Naive B cell (primary cell): ENCODE measurements around the gene ACOD1. TPM values are rescaled to one million over a fixed set of nuclear protein-coding genes. Genes with fewer than 3 reads are reported as not detected.
A peak's percentile ranks its signal among the peaks of the same experiment; 100 is the strongest.

Experiments
- ATAC-seq, 2 donors: fragments of 150-1000 bp; cut with Tn5 transposase; 2 replicates each; pipeline ENCODE4 v1.10.0; 2021; ENCODE audit warnings: low read depth in 2 of 2, mild to moderate bottlenecking in 2 of 2, moderate library complexity in 2 of 2
- DNase-seq: peaks from one replicate; pipeline ENCODE4 v3.0.0; 2022
- H3K27ac Mint-ChIP-seq, 6 donors: one replicate each; pipeline ENCODE4 v1.8.0; 2020 to 2022; ENCODE audit warnings: mild to moderate bottlenecking in 6 of 6, mixed read lengths in 6 of 6, moderate library complexity in 5 of 6, inconsistent platforms in 2 of 6
- H3K27me3 Mint-ChIP-seq, 3 donors: one replicate each; pipeline ENCODE4 v1.8.0; 2021 to 2022; ENCODE audit warnings: mixed read lengths in 3 of 3, mild to moderate bottlenecking in 1 of 3
- H3K36me3 Mint-ChIP-seq, 2 donors: one replicate each; pipeline ENCODE4 v1.8.0; 2020 to 2022; ENCODE audit warnings: mixed read lengths in 2 of 2, inconsistent platforms in 1 of 2, mild to moderate bottlenecking in 1 of 2
- H3K4me1 Mint-ChIP-seq, 3 donors: one replicate each; pipeline ENCODE4 v1.8.0; 2020 to 2022; ENCODE audit warnings: mixed read lengths in 3 of 3, inconsistent platforms in 1 of 3, mild to moderate bottlenecking in 1 of 3, moderate library complexity in 1 of 3
- H3K4me3 Mint-ChIP-seq, 8 donors: one replicate each; pipeline ENCODE4 v1.8.0; 2020 to 2022; ENCODE audit warnings: mild to moderate bottlenecking in 8 of 8, mixed read lengths in 8 of 8, moderate library complexity in 8 of 8, inconsistent platforms in 2 of 8
- H3K9me3 Mint-ChIP-seq, 7 donors: one replicate each; pipeline ENCODE4 v1.8.0; 2020 to 2022; ENCODE audit warnings: mixed read lengths in 7 of 7, mild to moderate bottlenecking in 5 of 7, inconsistent platforms in 2 of 7, moderate library complexity in 1 of 7
- polyA plus RNA-seq, 6 donors: library from polyadenylated mRNA; unstranded; fragments of 300-500 nt; fragmentation: Illumina TruSeq; gene quantifications; one replicate each; pipeline ENCODE4 v1.2.3, GENCODE V29; 2021; ENCODE audit warnings: low read depth in 6 of 6

The ACOD1 gene
- polyA plus RNA-seq, 6 donors from 2014 or later, result not detected

DNA sequence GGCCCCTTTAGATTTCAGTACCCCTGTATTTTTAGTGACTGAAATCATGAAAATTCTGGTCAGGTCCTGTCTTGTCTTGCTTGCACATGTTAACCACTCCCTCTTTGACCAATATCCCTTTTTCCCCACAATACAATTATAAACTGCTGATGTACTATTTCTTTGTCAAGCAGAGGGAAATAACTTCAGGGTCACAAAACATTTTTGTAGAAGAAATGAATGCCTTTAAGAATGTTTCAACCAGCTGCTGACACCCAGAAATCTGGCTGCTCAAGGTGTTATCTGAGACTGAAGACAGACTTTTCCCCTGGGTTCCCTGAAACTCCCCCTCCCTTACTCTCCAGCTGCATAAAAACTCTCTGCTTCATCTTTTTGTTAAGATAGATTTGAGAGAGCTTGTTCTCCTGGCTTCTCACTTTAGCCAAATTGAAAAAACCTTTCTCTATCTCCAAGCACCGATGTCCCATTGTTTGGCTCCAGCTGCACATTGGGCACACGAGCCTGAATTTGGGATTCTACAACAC is 18.4 kb upstream of the ACOD1 start:
- Mint-ChIP-seq H3K27ac (no peak overlapping the region), H3K4me3 (no peak overlapping the region), H3K4me1 (no peaks in the 10 kb centered on the region), H3K9me3 (peaks cover 0 to 13% (median 0%) of the 10 kb centered on the region in 7 donors), H3K36me3 (no peaks in the 10 kb centered on the region), H3K27me3 (no peaks in the 10 kb centered on the region)
- ATAC-seq, result no peak
- DNase-seq, result no peak

- H3K4me3 Mint-ChIP-seq, result no peak overlapping the region
- ATAC-seq, result no peak
- H3K4me1 Mint-ChIP-seq, result no peaks in the 10 kb centered on the region
Observed at GRCh38 chr13:76932076-76932475, 16.2 kb upstream of the ACOD1 start.

DNA sequence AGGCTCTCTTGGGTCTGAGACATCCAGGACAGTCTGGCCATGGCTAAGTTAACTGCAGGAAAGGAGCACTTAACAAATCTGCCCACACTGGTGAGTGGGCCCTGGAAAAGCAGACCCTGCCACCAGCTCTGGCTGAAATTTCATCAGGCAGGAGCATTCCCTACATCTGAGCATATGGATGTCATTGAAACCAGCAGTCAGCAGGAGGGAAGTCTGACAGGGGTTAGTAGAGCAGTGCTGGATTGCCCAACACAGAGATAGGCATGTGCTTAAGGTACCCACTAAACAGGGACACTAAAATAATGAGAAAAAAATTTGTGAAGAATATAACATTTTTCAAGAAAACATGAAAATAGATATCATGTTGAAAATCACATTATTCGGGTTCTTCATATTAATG is 13.6 kb upstream of the ACOD1 start:
- H3K27ac Mint-ChIP-seq, result no peak overlapping the region

More at GRCh38 chr13:76932076-76932475, 16.2 kb upstream of the ACOD1 start:
- no peak for DNase-seq
- no peak overlapping the region for H3K27ac Mint-ChIP-seq
- no peaks in the 10 kb centered on the region for H3K27me3 Mint-ChIP-seq
- H3K36me3 Mint-ChIP-seq, result no peaks in the 10 kb centered on the region
- H3K9me3 Mint-ChIP-seq, result peaks cover 0 to 13% (median 5%) of the 10 kb centered on the region in 7 donors

GRCh38 chr13:76936763-76937162 is 11.5 kb upstream of the ACOD1 start:
- no peaks in the 10 kb centered on the region for H3K36me3 Mint-ChIP-seq
- no peaks in the 10 kb centered on the region for H3K4me1 Mint-ChIP-seq
- DNase-seq (no peak), ATAC-seq (no peak)
- no peak overlapping the region for H3K4me3 Mint-ChIP-seq
- H3K9me3 Mint-ChIP-seq, result peaks cover 0 to 5% (median 0%) of the 10 kb centered on the region in 7 donors
- H3K27me3 Mint-ChIP-seq, result peaks cover 0 to 8% (median 0%) of the 10 kb centered on the region in 3 donors
- no peak overlapping the region for H3K27ac Mint-ChIP-seq

More for the DNA sequence above, 13.6 kb upstream of the ACOD1 start:
- Mint-ChIP-seq H3K4me1 (no peaks in the 10 kb centered on the region), H3K4me3 (no peak overlapping the region), H3K36me3 (no peaks in the 10 kb centered on the region), H3K9me3 (peaks cover 0 to 13% (median 5%) of the 10 kb centered on the region in 7 donors), H3K27me3 (peaks cover 0 to under 1% (median 0%) of the 10 kb centered on the region in 3 donors)
- ATAC-seq (no peak), DNase-seq (no peak)

- no peak for DNase-seq
- H3K36me3 Mint-ChIP-seq, result no peaks in the 10 kb centered on the region
- no peak overlapping the region for H3K4me3 Mint-ChIP-seq
- peaks cover 0 to 8% (median 0%) of the 10 kb centered on the region in 3 donors for H3K27me3 Mint-ChIP-seq
- ATAC-seq, result no peak
- no peaks in the 10 kb centered on the region for H3K4me1 Mint-ChIP-seq
- no peak overlapping the region for H3K27ac Mint-ChIP-seq
- H3K9me3 Mint-ChIP-seq, result peaks cover 0 to 5% (median 0%) of the 10 kb centered on the region in 7 donors
Observed at GRCh38 chr13:76937281-76937820, 11.0 kb upstream of the ACOD1 start.

DNA sequence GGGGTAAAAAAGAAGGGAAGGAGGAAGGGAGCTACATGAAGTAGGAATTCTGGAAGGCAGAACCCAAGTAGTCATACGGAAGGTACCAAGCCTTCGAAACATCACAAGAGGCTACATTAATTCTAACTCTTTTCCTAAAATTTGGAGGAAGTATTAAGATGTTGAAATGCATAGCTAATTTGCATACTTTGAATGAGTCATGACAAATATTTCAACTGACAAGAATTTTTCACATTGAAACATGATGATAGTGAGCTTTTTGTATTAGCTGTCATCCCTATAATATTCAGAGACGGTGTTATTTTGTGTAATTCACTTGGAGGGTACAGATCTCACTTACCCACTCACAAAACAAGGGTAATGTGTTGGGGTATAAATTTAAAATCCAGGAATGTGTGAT is 9.1 kb upstream of the ACOD1 start:
- ATAC-seq, result no peak
- no peak overlapping the region for H3K27ac Mint-ChIP-seq
- H3K4me1 Mint-ChIP-seq, result no peaks in the 10 kb centered on the region
- H3K36me3 Mint-ChIP-seq, result no peaks in the 10 kb centered on the region
- no peak for DNase-seq
- peaks cover 0 to 5% (median 0%) of the 10 kb centered on the region in 7 donors for H3K9me3 Mint-ChIP-seq
- H3K27me3 Mint-ChIP-seq, result peaks cover 0 to 8% (median 0%) of the 10 kb centered on the region in 3 donors
- H3K4me3 Mint-ChIP-seq, result no peak overlapping the region

DNA sequence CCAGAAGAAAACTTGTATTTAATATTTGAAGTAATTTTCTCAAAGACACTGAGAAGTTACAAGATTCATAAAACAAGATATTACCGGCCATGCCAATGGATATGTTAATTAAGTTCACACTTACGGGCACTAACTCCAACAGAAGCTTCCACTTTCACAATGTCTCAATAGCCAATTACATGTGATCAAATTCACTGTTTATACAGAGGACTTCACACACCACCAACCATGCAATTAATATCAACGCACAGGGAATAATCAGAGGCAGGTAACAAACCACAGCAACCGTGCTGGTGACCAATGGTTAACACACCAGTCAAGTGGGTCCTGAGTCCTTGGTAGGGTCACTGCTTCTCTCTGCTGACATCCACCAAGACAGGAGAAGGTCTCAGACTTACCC is 5.9 kb upstream of the ACOD1 start:
- Mint-ChIP-seq H3K4me3 (no peak overlapping the region), H3K9me3 (peaks cover 0 to 10% (median 5%) of the 10 kb centered on the region in 7 donors), H3K4me1 (no peaks in the 10 kb centered on the region), H3K36me3 (no peaks in the 10 kb centered on the region), H3K27ac (no peak overlapping the region), H3K27me3 (peaks cover 0 to 8% (median 3%) of the 10 kb centered on the region in 3 donors)
- DNase-seq, result no peak
- peak in 1 of 2 donors; percentile 42 for ATAC-seq

DNA sequence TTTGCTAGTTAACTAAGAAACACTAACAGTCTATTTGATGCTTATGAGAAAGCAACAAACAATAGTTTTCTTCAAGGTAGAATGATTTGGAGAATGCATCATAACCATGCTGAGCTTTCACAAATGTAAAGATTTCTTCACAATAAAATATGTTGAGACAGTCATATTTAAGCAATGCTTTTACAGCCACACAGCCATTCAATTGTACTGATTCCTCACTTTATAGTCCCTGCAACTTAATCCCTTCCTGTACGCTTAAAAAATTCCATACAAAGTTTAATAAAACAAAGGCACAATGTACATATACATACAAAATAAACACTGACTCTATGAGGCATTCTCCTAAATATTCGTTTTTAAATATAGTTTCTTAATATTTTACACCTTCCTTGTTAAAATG is 4.7 kb upstream of the ACOD1 start:
- Mint-ChIP-seq H3K4me3 (no peak overlapping the region), H3K27ac (peak overlapping the region in 1 of 6 donors; percentile 71), H3K9me3 (peaks cover 0 to 10% (median 5%) of the 10 kb centered on the region in 7 donors), H3K36me3 (no peaks in the 10 kb centered on the region), H3K4me1 (no peaks in the 10 kb centered on the region), H3K27me3 (peaks cover 0 to 8% (median 3%) of the 10 kb centered on the region in 3 donors)
- ATAC-seq (no peak), DNase-seq (no peak)

GRCh38 chr13:76944456-76944855 is 3.9 kb upstream of the ACOD1 start:
- H3K9me3 Mint-ChIP-seq, result peaks cover 0 to 10% (median 5%) of the 10 kb centered on the region in 7 donors
- no peaks in the 10 kb centered on the region for H3K4me1 Mint-ChIP-seq
- no peak overlapping the region for H3K4me3 Mint-ChIP-seq
- DNase-seq (no peak), ATAC-seq (no peak)
- H3K36me3 Mint-ChIP-seq, result no peaks in the 10 kb centered on the region
- peaks cover 0 to 8% (median 3%) of the 10 kb centered on the region in 3 donors for H3K27me3 Mint-ChIP-seq
- H3K27ac Mint-ChIP-seq, result no peak overlapping the region

DNA sequence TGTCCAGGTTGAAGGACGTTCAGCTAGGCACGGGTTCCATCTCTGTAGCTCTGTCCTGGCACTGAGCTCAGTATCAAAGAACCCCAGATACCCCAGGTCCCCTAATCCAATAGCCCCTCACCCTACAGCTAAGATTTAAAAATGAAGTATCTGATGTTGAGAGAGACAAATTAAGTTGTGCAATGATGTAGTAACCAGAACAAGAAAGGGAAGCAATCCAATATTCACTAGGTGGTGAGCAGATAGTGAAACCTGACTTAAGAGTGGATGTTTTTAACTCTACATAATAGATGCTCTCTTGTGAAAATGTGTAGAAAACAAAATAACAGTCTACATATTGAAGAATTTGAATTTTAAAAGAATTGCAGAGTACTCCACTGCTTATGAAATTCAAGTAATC is 1.8 kb downstream of the ACOD1 start:
- no peak for DNase-seq
- no peak overlapping the region for H3K27ac Mint-ChIP-seq
- H3K9me3 Mint-ChIP-seq, result peaks cover 0 to 10% (median 5%) of the 10 kb centered on the region in 7 donors
- H3K4me1 Mint-ChIP-seq, result no peaks in the 10 kb centered on the region
- H3K4me3 Mint-ChIP-seq, result no peak overlapping the region
- H3K36me3 Mint-ChIP-seq, result no peaks in the 10 kb centered on the region
- no peak for ATAC-seq
- H3K27me3 Mint-ChIP-seq, result peaks cover 6 to 24% (median 10%) of the 10 kb centered on the region in 3 donors

DNA sequence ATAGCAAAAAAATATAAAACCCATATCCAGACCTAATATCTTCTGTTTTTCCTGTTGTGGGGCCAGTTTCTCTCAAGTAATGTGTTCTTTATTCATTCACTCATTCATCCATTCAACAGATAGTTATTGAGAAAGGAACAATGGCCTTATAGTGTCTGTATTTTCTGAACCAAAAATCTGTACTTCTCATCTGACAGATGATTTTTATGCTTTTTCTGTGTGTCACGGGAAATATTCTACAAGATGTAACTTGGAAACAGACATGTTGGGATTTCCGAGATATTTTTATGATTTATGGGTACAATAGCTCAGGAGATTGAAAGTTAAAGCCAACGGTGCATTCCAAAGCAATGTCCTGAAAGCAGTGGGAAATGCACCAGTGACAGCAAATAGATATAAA is 5.7 kb downstream of the ACOD1 start:
- Mint-ChIP-seq H3K4me1 (no peaks in the 10 kb centered on the region), H3K36me3 (no peaks in the 10 kb centered on the region), H3K27ac (no peak overlapping the region), H3K4me3 (no peak overlapping the region), H3K9me3 (peaks cover 0 to 16% (median 10%) of the 10 kb centered on the region in 7 donors), H3K27me3 (peaks cover 6 to 28% (median 22%) of the 10 kb centered on the region in 3 donors)
- ATAC-seq, result no peak
- no peak for DNase-seq

GRCh38 chr13:76954538-76954937 is 6.2 kb downstream of the ACOD1 start:
- no peak for DNase-seq
- no peaks in the 10 kb centered on the region for H3K36me3 Mint-ChIP-seq
- no peak overlapping the region for H3K4me3 Mint-ChIP-seq
- no peaks in the 10 kb centered on the region for H3K4me1 Mint-ChIP-seq
- peaks cover 0 to 20% (median 16%) of the 10 kb centered on the region in 7 donors for H3K9me3 Mint-ChIP-seq
- H3K27ac Mint-ChIP-seq, result no peak overlapping the region
- peaks cover 6 to 28% (median 22%) of the 10 kb centered on the region in 3 donors for H3K27me3 Mint-ChIP-seq
- ATAC-seq, result no peak

GRCh38 chr13:76955193-76955592 is 6.9 kb downstream of the ACOD1 start:
- Mint-ChIP-seq H3K4me3 (no peak overlapping the region), H3K27me3 (peaks cover 6 to 28% (median 22%) of the 10 kb centered on the region in 3 donors), H3K27ac (no peak overlapping the region), H3K36me3 (peaks cover 0 to 2% of the 10 kb centered on the region in 2 donors), H3K9me3 (peaks cover 0 to 23% (median 19%) of the 10 kb centered on the region in 7 donors), H3K4me1 (no peaks in the 10 kb centered on the region)
- ATAC-seq, result no peak
- DNase-seq, result no peak

DNA sequence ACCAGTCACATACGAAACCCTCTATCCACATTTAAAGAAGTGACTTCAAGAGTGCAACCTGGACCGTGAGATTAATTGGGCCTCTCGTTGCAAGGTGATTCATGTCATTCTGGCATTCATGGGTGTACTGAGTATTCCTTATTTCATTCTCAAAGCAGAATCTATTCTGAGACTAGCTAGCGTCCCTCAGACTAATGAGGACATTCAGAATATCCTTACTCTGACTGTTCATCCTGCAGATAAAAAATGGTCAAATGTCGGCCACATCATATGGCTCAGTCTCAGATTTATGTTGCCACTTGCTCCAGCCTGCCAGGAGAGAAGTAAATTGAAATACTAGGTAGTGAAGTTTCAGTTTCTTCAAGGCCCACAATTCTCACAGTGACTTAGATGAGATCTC is 7.3 kb downstream of the ACOD1 start:
- H3K4me3 Mint-ChIP-seq, result no peak overlapping the region
- peaks cover 4 to 26% (median 18%) of the 10 kb centered on the region in 3 donors for H3K27me3 Mint-ChIP-seq
- H3K27ac Mint-ChIP-seq, result no peak overlapping the region

More for the DNA sequence above, 7.3 kb downstream of the ACOD1 start:
- no peaks in the 10 kb centered on the region for H3K4me1 Mint-ChIP-seq
- H3K36me3 Mint-ChIP-seq, result peaks cover 0 to 7% of the 10 kb centered on the region in 2 donors
- DNase-seq, result no peak
- ATAC-seq, result no peak
- peaks cover 4 to 28% (median 24%) of the 10 kb centered on the region in 7 donors for H3K9me3 Mint-ChIP-seq
